HepG2 (cell line): ENCODE results near the gene DRAXIN. TPM values are rescaled to one million over a fixed set of nuclear protein-coding genes. Genes with fewer than 3 reads are reported as not detected.
A peak's percentile ranks its signal among the peaks of the same experiment; 100 is the strongest.

Source experiments
- DNMT3B ChIP-seq: conservative IDR thresholded peaks from 2 replicates; pipeline ENCODE4 v1.6.1; 2016; ENCODE audit warnings: missing biosample characterization, control low read depth
- GTF3A ChIP-seq: sonication (generic); formaldehyde crosslinking; conservative IDR thresholded peaks from 2 replicates; pipeline ENCODE4 v1.4.0; 2020; ENCODE audit warnings: mild to moderate bottlenecking, missing genetic modification reagents
- ZNF180 ChIP-seq: sonication (generic); formaldehyde crosslinking; IDR thresholded peaks from 2 replicates; pipeline ENCODE4 v1.4.0; 2020; ENCODE audit warnings: low read depth, missing genetic modification reagents, borderline replicate concordance
- ZNF749 ChIP-seq: sonication (generic); formaldehyde crosslinking; IDR thresholded peaks from 2 replicates; pipeline ENCODE4 v1.8.0; 2022; ENCODE audit warnings: mild to moderate bottlenecking, missing genetic modification reagents, moderate library complexity, borderline replicate concordance
- polyA plus RNA-seq, 8 experiments: library from polyadenylated mRNA; depleted of rRNA in 3 of 8; stranded (reverse) in 7 of 8; unstranded in 1 of 8; fragments of >200 nt; fragmentation: Illumina TruSeq in 4 of 8; extraction: Trizol in 4 of 8; gene quantifications; 2 replicates each; pipeline versions ENCODE4 v1.2.1 to v1.2.3, GENCODE V29; 2011 to 2016; ENCODE audit warnings: low read depth in 4 of 8, missing spikeins in 1 of 8, mixed read lengths in 1 of 8; ENCODE audit not compliant: insufficient read depth in 1 of 8
- total RNA-seq, 5 experiments: library from RNA; depleted of rRNA; stranded (reverse); fragments of >200 nt; fragmentation: Illumina TruSeq; extraction: Trizol; gene quantifications; 2 replicates each; pipeline ENCODE4 v1.2.3, GENCODE V29; 2016; ENCODE audit warnings: low read depth in 1 of 5
- TF ChIP-seq, protein P1 (sequence below): sonication (generic); formaldehyde crosslinking; IDR thresholded peaks from one replicate; pipeline ENCODE4 v1.5.1; 2020; ENCODE audit warnings: mild to moderate bottlenecking, missing genetic modification reagents; ENCODE audit errors: not compliant biosample characterization
- TF ChIP-seq, protein P2 (sequence below): sonication (generic); formaldehyde crosslinking; IDR thresholded peaks from 2 replicates; pipeline ENCODE4 v1.4.0; 2020; ENCODE audit warnings: missing genetic modification reagents, borderline replicate concordance
- TF ChIP-seq, protein P3 (sequence below): sonication (generic); formaldehyde crosslinking; conservative IDR thresholded peaks from 2 replicates; pipeline ENCODE4 v1.4.0; 2020; ENCODE audit warnings: missing genetic modification reagents
- TF ChIP-seq, protein P4 (sequence below): sonication (generic); formaldehyde crosslinking; IDR thresholded peaks from 2 replicates; pipeline ENCODE4 v1.4.0; 2020; ENCODE audit warnings: missing genetic modification reagents

DRAXIN gene
- total and polyA plus RNA-seq, 2 of the 13 experiments (the other 11 are each of a cell fraction or from before 2014, with no cell fraction given): 0.02 TPM; not detected in 1

DNA sequence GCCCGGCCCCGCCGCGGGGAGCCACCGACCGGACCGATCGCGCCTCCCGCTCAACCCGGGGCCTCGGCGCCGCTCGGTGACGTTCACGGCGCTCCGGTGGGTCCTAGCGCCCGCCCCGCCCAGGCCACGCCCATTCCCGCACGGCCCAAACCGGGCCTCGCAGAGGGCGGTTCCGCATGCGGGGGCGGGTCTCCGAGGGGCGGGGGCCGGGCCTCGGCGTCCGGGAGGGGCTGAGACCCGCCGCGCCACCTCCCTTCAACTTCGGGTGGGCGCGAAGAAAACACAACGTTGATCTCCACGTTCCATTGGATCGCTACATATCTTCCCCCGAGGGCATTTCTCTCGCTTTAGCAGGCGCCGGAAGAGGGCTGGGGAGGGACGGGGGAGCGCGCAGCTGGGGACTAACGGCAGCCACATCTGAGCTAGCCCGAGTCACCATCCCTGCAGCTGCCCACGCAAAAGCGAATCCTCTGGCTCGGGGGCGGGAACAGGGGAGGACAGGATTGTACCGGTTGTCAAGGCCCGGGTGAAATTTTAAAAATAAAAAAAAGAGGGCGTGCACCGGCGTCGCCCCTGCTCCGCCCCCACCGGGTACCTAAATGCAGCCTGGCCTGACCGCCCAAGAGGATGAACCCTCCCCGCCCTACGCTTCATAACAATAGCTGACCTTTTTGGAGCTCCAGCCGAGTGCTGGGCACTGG is 10.3 kb upstream of the DRAXIN start, which contains the start of gene MAD2L2 (continued):
- TF ChIP-seq, protein P1, sequence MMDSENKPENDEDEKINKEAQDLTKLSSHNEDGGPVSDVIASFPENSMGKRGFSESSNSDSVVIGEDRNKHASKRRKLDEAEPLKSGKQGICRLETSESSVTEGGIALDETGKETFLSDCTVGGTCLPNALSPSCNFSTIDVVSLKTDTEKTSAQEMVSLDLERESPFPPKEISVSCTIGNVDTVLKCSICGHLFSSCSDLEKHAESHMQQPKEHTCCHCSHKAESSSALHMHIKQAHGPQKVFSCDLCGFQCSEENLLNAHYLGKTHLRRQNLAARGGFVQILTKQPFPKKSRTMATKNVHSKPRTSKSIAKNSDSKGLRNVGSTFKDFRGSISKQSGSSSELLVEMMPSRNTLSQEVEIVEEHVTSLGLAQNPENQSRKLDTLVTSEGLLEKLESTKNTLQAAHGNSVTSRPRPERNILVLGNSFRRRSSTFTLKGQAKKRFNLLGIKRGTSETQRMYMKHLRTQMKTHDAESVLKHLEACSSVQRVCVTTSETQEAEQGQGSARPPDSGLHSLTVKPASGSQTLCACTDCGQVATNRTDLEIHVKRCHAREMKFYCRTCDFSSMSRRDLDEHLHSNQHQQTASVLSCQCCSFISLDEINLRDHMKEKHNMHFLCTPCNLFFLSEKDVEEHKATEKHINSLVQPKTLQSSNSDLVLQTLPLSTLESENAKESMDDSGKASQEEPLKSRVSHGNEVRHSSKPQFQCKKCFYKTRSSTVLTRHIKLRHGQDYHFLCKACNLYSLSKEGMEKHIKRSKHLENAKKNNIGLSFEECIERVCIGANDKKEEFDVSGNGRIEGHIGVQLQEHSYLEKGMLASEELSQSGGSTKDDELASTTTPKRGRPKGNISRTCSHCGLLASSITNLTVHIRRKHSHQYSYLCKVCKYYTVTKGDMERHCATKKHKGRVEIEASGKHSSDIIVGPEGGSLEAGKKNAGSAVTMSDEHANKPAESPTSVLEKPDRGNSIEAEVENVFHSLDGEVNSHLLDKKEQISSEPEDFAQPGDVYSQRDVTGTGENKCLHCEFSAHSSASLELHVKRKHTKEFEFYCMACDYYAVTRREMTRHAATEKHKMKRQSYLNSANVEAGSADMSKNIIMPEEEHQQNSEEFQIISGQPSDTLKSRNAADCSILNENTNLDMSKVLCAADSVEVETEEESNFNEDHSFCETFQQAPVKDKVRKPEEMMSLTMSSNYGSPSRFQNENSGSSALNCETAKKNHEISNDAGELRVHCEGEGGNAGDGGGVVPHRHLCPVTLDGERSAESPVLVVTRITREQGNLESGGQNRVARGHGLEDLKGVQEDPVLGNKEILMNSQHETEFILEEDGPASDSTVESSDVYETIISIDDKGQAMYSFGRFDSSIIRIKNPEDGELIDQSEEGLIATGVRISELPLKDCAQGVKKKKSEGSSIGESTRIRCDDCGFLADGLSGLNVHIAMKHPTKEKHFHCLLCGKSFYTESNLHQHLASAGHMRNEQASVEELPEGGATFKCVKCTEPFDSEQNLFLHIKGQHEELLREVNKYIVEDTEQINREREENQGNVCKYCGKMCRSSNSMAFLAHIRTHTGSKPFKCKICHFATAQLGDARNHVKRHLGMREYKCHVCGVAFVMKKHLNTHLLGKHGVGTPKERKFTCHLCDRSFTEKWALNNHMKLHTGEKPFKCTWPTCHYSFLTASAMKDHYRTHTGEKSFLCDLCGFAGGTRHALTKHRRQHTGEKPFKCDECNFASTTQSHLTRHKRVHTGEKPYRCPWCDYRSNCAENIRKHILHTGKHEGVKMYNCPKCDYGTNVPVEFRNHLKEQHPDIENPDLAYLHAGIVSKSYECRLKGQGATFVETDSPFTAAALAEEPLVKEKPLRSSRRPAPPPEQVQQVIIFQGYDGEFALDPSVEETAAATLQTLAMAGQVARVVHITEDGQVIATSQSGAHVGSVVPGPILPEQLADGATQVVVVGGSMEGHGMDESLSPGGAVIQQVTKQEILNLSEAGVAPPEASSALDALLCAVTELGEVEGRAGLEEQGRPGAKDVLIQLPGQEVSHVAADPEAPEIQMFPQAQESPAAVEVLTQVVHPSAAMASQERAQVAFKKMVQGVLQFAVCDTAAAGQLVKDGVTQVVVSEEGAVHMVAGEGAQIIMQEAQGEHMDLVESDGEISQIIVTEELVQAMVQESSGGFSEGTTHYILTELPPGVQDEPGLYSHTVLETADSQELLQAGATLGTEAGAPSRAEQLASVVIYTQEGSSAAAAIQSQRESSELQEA (CRISPR knock-in tag): no peak
- TF ChIP-seq, protein P2, sequence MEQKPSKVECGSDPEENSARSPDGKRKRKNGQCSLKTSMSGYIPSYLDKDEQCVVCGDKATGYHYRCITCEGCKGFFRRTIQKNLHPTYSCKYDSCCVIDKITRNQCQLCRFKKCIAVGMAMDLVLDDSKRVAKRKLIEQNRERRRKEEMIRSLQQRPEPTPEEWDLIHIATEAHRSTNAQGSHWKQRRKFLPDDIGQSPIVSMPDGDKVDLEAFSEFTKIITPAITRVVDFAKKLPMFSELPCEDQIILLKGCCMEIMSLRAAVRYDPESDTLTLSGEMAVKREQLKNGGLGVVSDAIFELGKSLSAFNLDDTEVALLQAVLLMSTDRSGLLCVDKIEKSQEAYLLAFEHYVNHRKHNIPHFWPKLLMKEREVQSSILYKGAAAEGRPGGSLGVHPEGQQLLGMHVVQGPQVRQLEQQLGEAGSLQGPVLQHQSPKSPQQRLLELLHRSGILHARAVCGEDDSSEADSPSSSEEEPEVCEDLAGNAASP (CRISPR knock-in tag): 0 out of 2 replicates have a peak, but pooled peaks have one; percentile 40
- no peak for TF ChIP-seq GTF3A (CRISPR knock-in tag)
- TF ChIP-seq ZNF180: no peak
- TF ChIP-seq ZNF749: no peak
- TF ChIP-seq, protein P3, sequence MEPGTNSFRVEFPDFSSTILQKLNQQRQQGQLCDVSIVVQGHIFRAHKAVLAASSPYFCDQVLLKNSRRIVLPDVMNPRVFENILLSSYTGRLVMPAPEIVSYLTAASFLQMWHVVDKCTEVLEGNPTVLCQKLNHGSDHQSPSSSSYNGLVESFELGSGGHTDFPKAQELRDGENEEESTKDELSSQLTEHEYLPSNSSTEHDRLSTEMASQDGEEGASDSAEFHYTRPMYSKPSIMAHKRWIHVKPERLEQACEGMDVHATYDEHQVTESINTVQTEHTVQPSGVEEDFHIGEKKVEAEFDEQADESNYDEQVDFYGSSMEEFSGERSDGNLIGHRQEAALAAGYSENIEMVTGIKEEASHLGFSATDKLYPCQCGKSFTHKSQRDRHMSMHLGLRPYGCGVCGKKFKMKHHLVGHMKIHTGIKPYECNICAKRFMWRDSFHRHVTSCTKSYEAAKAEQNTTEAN (CRISPR knock-in tag): no peak
- TF ChIP-seq DNMT3B (CRISPR knock-in tag): no peak
- TF ChIP-seq, protein P4, sequence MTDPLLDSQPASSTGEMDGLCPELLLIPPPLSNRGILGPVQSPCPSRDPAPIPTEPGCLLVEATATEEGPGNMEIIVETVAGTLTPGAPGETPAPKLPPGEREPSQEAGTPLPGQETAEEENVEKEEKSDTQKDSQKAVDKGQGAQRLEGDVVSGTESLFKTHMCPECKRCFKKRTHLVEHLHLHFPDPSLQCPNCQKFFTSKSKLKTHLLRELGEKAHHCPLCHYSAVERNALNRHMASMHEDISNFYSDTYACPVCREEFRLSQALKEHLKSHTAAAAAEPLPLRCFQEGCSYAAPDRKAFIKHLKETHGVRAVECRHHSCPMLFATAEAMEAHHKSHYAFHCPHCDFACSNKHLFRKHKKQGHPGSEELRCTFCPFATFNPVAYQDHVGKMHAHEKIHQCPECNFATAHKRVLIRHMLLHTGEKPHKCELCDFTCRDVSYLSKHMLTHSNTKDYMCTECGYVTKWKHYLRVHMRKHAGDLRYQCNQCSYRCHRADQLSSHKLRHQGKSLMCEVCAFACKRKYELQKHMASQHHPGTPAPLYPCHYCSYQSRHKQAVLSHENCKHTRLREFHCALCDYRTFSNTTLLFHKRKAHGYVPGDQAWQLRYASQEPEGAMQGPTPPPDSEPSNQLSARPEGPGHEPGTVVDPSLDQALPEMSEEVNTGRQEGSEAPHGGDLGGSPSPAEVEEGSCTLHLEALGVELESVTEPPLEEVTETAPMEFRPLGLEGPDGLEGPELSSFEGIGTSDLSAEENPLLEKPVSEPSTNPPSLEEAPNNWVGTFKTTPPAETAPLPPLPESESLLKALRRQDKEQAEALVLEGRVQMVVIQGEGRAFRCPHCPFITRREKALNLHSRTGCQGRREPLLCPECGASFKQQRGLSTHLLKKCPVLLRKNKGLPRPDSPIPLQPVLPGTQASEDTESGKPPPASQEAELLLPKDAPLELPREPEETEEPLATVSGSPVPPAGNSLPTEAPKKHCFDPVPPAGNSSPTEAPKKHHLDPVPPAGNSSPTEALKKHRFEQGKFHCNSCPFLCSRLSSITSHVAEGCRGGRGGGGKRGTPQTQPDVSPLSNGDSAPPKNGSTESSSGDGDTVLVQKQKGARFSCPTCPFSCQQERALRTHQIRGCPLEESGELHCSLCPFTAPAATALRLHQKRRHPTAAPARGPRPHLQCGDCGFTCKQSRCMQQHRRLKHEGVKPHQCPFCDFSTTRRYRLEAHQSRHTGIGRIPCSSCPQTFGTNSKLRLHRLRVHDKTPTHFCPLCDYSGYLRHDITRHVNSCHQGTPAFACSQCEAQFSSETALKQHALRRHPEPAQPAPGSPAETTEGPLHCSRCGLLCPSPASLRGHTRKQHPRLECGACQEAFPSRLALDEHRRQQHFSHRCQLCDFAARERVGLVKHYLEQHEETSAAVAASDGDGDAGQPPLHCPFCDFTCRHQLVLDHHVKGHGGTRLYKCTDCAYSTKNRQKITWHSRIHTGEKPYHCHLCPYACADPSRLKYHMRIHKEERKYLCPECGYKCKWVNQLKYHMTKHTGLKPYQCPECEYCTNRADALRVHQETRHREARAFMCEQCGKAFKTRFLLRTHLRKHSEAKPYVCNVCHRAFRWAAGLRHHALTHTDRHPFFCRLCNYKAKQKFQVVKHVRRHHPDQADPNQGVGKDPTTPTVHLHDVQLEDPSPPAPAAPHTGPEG (CRISPR knock-in tag): no peak
